Fibroblast of villous mesenchyme (primary cell): Measurements from ENCODE around the gene CCDC158. TPM values are rescaled to one million over a fixed set of nuclear protein-coding genes. Genes with fewer than 3 reads are reported as not detected.
"Not testable (repeated sequence)": the region's sequence is repeated elsewhere in the genome, so short reads cannot be mapped to it uniquely, and the experiment has no call there.

Experiments used
- DNase-seq: peaks from one replicate; pipeline ENCODE4 v3.0.0-alpha.2; 2010; ENCODE audit warnings: low read depth
- H3K4me3 ChIP-seq: 2 replicates; pipeline ENCODE4 v1.5.1; 2011; ENCODE audit warnings: low read depth, mild to moderate bottlenecking, low read length
- CTCF ChIP-seq: IDR thresholded peaks from 2 replicates; pipeline ENCODE4 v1.5.1; 2012; ENCODE audit warnings: low read depth, mild to moderate bottlenecking, low read length; ENCODE audit not compliant: insufficient read depth
- total RNA-seq: library from RNA; depleted of rRNA; stranded (reverse); fragments of >200 nt; gene quantifications from 2 replicates; pipeline ENCODE4 v1.2.3, GENCODE V29; 2012

The CCDC158 gene
- total RNA-seq, 1 donor: 0.43 TPM

- DNase-seq: no peak
- TF ChIP-seq CTCF: no peak
- no peak overlapping the region for H3K4me3 ChIP-seq
Measured at GRCh38 chr4:76361689-76362412, 59.1 kb downstream of the CCDC158 start.

- not testable (repeated sequence) for H3K4me3 ChIP-seq, DNase-seq
Measured at GRCh38 chr4:76359881-76360466, 61.0 kb downstream of the CCDC158 start.

- DNase-seq: no peak
- no peak overlapping the region for H3K4me3 ChIP-seq
- TF ChIP-seq CTCF: no peak
Measured at GRCh38 chr4:76357981-76358380, 63.0 kb downstream of the CCDC158 start.

GRCh38 chr4:76354517-76355473 is 66.1 kb downstream of the CCDC158 start:
- no peak overlapping the region for H3K4me3 ChIP-seq
- DNase-seq: no peak
- TF ChIP-seq CTCF: no peak

GRCh38 chr4:76342803-76343202 is 78.1 kb downstream of the CCDC158 start:
- H3K4me3 ChIP-seq: no peak overlapping the region
- DNase-seq: no peak
- TF ChIP-seq CTCF: no peak

- TF ChIP-seq CTCF: no peak
- no peak overlapping the region for H3K4me3 ChIP-seq
- no peak for DNase-seq
Measured at GRCh38 chr4:76342191-76342590, 78.8 kb downstream of the CCDC158 start.

GRCh38 chr4:76341063-76341462 is 79.9 kb downstream of the CCDC158 start:
- DNase-seq: peak; percentile 62
- TF ChIP-seq CTCF: no peak

More at GRCh38 chr4:76341063-76341462, 79.9 kb downstream of the CCDC158 start:
- no peak overlapping the region for H3K4me3 ChIP-seq
